ENCODE measurements around the gene OR2C3. TPM values are rescaled to one million over a fixed set of nuclear protein-coding genes. Genes with fewer than 3 reads are reported as not detected.

Gene OR2C3
- total RNA-seq, 3 donors from 2014 or later: not detected

DNA sequence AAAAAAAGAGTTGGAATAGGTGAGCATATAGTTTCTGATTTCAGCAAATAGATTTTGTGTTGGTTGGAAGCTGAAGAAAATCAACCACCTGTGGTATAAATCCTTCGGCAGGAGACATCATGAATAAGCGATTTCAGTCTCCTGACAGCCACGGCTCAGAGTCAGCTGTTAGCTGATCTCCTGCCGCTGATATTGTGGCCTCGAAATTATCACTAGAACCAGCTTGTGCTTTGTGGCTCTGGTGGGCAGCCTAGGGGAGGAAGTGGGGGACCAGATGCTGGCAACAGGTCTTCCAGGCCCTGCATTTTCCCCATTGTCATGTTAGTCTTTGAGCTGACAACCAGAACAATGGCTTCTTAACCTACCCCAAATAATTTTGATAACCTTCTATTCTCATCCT, 11.9 kb upstream of the OR2C3 start:
- TF ChIP-seq, protein P1, sequence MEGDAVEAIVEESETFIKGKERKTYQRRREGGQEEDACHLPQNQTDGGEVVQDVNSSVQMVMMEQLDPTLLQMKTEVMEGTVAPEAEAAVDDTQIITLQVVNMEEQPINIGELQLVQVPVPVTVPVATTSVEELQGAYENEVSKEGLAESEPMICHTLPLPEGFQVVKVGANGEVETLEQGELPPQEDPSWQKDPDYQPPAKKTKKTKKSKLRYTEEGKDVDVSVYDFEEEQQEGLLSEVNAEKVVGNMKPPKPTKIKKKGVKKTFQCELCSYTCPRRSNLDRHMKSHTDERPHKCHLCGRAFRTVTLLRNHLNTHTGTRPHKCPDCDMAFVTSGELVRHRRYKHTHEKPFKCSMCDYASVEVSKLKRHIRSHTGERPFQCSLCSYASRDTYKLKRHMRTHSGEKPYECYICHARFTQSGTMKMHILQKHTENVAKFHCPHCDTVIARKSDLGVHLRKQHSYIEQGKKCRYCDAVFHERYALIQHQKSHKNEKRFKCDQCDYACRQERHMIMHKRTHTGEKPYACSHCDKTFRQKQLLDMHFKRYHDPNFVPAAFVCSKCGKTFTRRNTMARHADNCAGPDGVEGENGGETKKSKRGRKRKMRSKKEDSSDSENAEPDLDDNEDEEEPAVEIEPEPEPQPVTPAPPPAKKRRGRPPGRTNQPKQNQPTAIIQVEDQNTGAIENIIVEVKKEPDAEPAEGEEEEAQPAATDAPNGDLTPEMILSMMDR (IDR thresholded peaks at IDR 0.05): no peak
- intact Hi-C loops (cut with DNase I, micrococcal nuclease): no loop called here
- ATAC-seq: peak; percentile 27

DNA sequence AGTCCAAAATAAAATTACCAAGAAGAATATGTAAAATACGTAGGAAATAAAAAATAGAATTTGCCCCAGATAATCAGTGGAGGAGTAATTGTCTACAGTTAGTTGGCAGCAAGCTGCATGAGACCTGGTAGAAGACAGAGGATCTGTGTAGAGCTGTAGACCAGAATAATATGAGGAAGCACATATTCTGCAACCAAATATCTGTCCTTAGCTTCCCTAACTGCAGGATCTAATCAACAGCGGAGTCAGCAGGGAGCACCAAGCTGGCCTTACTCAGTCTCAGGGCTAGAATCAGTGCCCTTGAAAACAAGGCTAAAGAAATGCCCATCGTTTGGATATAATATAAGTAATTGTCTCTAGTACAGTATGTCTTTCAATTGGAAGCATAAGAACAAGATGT, 6.6 kb upstream of the OR2C3 start:
- Histone ChIP-seq H3K4me3 (no peak overlapping the region), H3K9me3 (no peaks in the 10 kb centered on the region), H3K4me1 (ENCODE audit: low read depth) (no peaks in the 10 kb centered on the region), H3K36me3 (ENCODE audit: low read depth) (no peaks in the 10 kb centered on the region)
- ATAC-seq (no peak), DNase-seq (no peak)
- TF ChIP-seq, protein P1 (IDR thresholded peaks at IDR 0.05): no peak
- intact Hi-C loops (cut with DNase I, micrococcal nuclease): no loop called here

More for the DNA sequence above, 11.9 kb upstream of the OR2C3 start:
- H3K9me3 ChIP-seq: no peaks in the 10 kb centered on the region
- H3K36me3 ChIP-seq (ENCODE audit: low read depth): no peaks in the 10 kb centered on the region
- no peaks in the 10 kb centered on the region for H3K4me1 ChIP-seq (ENCODE audit: low read depth)
- no peak for DNase-seq
- H3K4me3 ChIP-seq: no peak overlapping the region

DNA sequence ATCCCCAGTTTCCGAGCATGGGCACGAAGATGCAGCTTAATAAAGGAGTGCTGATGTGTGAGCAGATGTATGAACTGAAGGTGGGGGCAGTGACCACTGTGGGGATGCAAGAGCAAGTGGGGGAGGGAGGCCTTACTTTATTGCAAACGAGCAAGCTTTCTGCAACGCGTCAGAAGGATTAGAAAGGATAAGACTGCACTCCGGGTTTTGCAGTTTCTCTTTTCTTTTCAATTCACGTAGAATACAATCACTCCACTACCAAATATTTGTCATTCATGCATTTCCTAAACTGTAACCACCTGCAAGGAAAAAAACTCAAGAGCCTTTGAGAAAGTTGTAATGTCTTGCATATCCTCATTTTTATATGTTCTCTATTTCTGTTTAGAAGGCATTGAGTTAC, 4.3 kb upstream of the OR2C3 start:
- TF ChIP-seq, protein P1 (IDR thresholded peaks at IDR 0.05): no peak
- ATAC-seq (no peak), DNase-seq (no peak)
- no peaks in the 10 kb centered on the region for H3K4me1 ChIP-seq (ENCODE audit: low read depth)
- no peak overlapping the region for H3K4me3 ChIP-seq
- intact Hi-C loops (cut with DNase I, micrococcal nuclease): no loop called here
- H3K9me3 ChIP-seq: no peaks in the 10 kb centered on the region
- H3K36me3 ChIP-seq (ENCODE audit: low read depth): no peaks in the 10 kb centered on the region

DNA sequence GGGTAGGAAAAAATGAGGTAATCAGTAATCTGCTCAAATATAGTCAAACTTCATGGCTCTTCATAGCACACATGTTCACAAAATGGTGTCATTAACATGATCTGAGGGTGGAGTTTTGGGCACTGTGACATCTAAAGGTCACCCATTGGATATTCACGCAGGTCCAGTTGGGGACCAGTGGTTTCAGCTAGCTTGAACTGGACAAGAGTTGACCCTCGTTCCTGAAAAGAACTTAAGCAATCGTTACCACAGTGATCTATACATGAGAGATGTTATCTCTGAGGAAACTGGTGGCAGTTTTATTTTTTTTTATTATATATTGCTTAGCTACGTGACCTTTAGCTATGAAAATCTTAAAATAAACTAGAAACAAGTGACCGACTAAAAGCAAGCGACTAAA, 3.0 kb upstream of the OR2C3 start:
- TF ChIP-seq, protein P1 (IDR thresholded peaks at IDR 0.05): no peak
- H3K36me3 ChIP-seq (ENCODE audit: low read depth): no peaks in the 10 kb centered on the region
- no peaks in the 10 kb centered on the region for H3K4me1 ChIP-seq (ENCODE audit: low read depth)
- no peak overlapping the region for H3K4me3 ChIP-seq
- H3K9me3 ChIP-seq: no peaks in the 10 kb centered on the region
- DNase-seq: no peak
- intact Hi-C loops (cut with DNase I, micrococcal nuclease): no loop called here
- ATAC-seq: no peak

DNA sequence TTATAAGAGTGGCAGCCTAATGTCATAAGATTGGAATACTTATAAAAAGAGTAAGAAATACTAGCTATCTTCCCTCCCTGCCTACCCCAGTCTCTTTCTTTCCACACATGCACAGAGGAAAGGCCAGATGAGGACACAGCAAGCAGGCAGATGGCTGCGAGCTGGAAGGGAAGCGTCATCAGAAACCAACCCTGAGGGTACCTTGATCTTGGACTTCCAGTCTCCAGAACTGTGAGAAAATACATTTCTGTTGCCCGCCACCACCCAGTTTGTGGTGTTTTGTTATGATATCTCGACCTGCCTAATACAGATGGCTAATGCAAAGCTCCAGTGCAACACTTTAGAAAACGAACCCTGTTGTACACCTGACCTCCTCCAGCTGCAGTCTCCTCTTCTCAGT, 2.3 kb upstream of the OR2C3 start:
- TF ChIP-seq, protein P1 (IDR thresholded peaks at IDR 0.05): no peak

DNA sequence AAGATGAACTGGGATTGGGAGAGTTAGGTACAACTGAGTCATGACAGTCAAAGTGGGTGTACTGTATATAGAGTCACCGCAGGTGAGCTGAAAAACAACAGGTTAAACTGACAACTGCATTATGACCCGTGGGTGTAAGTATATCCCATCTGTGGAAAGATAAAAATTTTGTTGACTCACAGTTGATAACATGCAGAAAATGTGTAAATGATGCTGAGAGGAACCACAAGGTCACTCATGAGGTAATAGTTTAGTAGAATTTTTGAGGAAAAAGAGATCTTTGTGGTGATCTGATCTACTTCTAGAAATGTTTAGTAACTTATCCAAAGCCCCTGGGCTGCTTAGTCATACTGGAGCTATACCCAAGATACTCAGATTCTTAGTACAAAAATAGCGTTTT, 838 bp downstream of the OR2C3 start:
- ATAC-seq: no peak
- intact Hi-C loops (cut with DNase I, micrococcal nuclease): no loop called here
- TF ChIP-seq, protein P1 (IDR thresholded peaks at IDR 0.05): no peak
- no peaks in the 10 kb centered on the region for H3K9me3 ChIP-seq
- H3K36me3 ChIP-seq (ENCODE audit: low read depth): no peaks in the 10 kb centered on the region
- no peak overlapping the region for H3K4me3 ChIP-seq
- DNase-seq: no peak
- H3K4me1 ChIP-seq (ENCODE audit: low read depth): no peaks in the 10 kb centered on the region

More for the DNA sequence above, 2.3 kb upstream of the OR2C3 start:
- Histone ChIP-seq H3K4me3 (no peak overlapping the region), H3K4me1 (ENCODE audit: low read depth) (no peaks in the 10 kb centered on the region), H3K36me3 (ENCODE audit: low read depth) (no peaks in the 10 kb centered on the region), H3K9me3 (no peaks in the 10 kb centered on the region)
- DNase-seq: no peak
- intact Hi-C loops (cut with DNase I, micrococcal nuclease): no loop called here
- no peak for ATAC-seq

Data from mucosa of descending colon (tissue), 3 donors.